ENCODE results near the gene CACUL1.
"Not testable (repeated sequence)": the region's sequence is repeated elsewhere in the genome, so short reads cannot be mapped to it uniquely, and the experiment has no call there.

The CACUL1 gene

GRCh38 chr10:118744346-118744918 is 10.3 kb downstream of the CACUL1 start:
- not testable (repeated sequence) for H3K4me1 ChIP-seq (ENCODE audit: control insufficient read depth, insufficient read depth, low read length); H3K4me3 ChIP-seq (ENCODE audit: low read length); H3K27me3 ChIP-seq (ENCODE audit: control insufficient read depth, insufficient read depth, low read length); H3K9me3 ChIP-seq (ENCODE audit: control insufficient read depth, low read length); H3K36me3 ChIP-seq (ENCODE audit: control insufficient read depth, insufficient read depth, low read length); H3K9ac ChIP-seq (ENCODE audit: low read length)

GRCh38 chr10:118742782-118743181 is 12.0 kb downstream of the CACUL1 start:
- Histone ChIP-seq H3K9ac (ENCODE audit: low read length) (no peak overlapping the region), H3K4me1 (ENCODE audit: control insufficient read depth, insufficient read depth, low read length) (peaks cover 8% of the 10 kb centered on the region), H3K4me3 (ENCODE audit: low read length) (no peak overlapping the region), H3K36me3 (ENCODE audit: control insufficient read depth, insufficient read depth, low read length) (no peaks in the 10 kb centered on the region), H3K27me3 (ENCODE audit: control insufficient read depth, insufficient read depth, low read length) (no peaks in the 10 kb centered on the region), H3K9me3 (ENCODE audit: control insufficient read depth, low read length) (no peaks in the 10 kb centered on the region)

- H3K4me3 ChIP-seq (ENCODE audit: low read length): no peak overlapping the region
- no peak overlapping the region for H3K9ac ChIP-seq (ENCODE audit: low read length)
- no peaks in the 10 kb centered on the region for H3K27me3 ChIP-seq (ENCODE audit: control insufficient read depth, insufficient read depth, low read length)
- no peaks in the 10 kb centered on the region for H3K9me3 ChIP-seq (ENCODE audit: control insufficient read depth, low read length)
- H3K4me1 ChIP-seq (ENCODE audit: control insufficient read depth, insufficient read depth, low read length): peaks cover 8% of the 10 kb centered on the region
- H3K36me3 ChIP-seq (ENCODE audit: control insufficient read depth, insufficient read depth, low read length): no peaks in the 10 kb centered on the region
These were observed 12.7 kb downstream of the CACUL1 start for GRCh38 chr10:118742032-118742431.

- H3K4me1 ChIP-seq (ENCODE audit: control insufficient read depth, insufficient read depth, low read length): peaks cover 8% of the 10 kb centered on the region
- H3K9me3 ChIP-seq (ENCODE audit: control insufficient read depth, low read length): no peaks in the 10 kb centered on the region
- no peak overlapping the region for H3K9ac ChIP-seq (ENCODE audit: low read length)
- no peaks in the 10 kb centered on the region for H3K27me3 ChIP-seq (ENCODE audit: control insufficient read depth, insufficient read depth, low read length)
- no peak overlapping the region for H3K4me3 ChIP-seq (ENCODE audit: low read length)
- H3K36me3 ChIP-seq (ENCODE audit: control insufficient read depth, insufficient read depth, low read length): no peaks in the 10 kb centered on the region
These were observed 16.4 kb downstream of the CACUL1 start for GRCh38 chr10:118738406-118738805.

- Histone ChIP-seq H3K27me3 (ENCODE audit: control insufficient read depth, insufficient read depth, low read length) (no peaks in the 10 kb centered on the region), H3K4me3 (ENCODE audit: low read length) (no peak overlapping the region), H3K36me3 (ENCODE audit: control insufficient read depth, insufficient read depth, low read length) (no peaks in the 10 kb centered on the region), H3K9ac (ENCODE audit: low read length) (no peak overlapping the region), H3K4me1 (ENCODE audit: control insufficient read depth, insufficient read depth, low read length) (peaks cover 12% of the 10 kb centered on the region), H3K9me3 (ENCODE audit: control insufficient read depth, low read length) (no peaks in the 10 kb centered on the region)
These were observed 17.0 kb downstream of the CACUL1 start for GRCh38 chr10:118737603-118738302.

GRCh38 chr10:118735294-118735693 is 19.5 kb downstream of the CACUL1 start:
- H3K9me3 ChIP-seq (ENCODE audit: control insufficient read depth, low read length): no peaks in the 10 kb centered on the region
- no peaks in the 10 kb centered on the region for H3K36me3 ChIP-seq (ENCODE audit: control insufficient read depth, insufficient read depth, low read length)
- no peak overlapping the region for H3K9ac ChIP-seq (ENCODE audit: low read length)
- H3K27me3 ChIP-seq (ENCODE audit: control insufficient read depth, insufficient read depth, low read length): no peaks in the 10 kb centered on the region
- no peak overlapping the region for H3K4me3 ChIP-seq (ENCODE audit: low read length)
- peaks cover 27% of the 10 kb centered on the region for H3K4me1 ChIP-seq (ENCODE audit: control insufficient read depth, insufficient read depth, low read length)

GRCh38 chr10:118734475-118734874 is 20.3 kb downstream of the CACUL1 start:
- H3K36me3 ChIP-seq (ENCODE audit: control insufficient read depth, insufficient read depth, low read length): no peaks in the 10 kb centered on the region
- H3K4me1 ChIP-seq (ENCODE audit: control insufficient read depth, insufficient read depth, low read length): peaks cover 28% of the 10 kb centered on the region
- no peaks in the 10 kb centered on the region for H3K27me3 ChIP-seq (ENCODE audit: control insufficient read depth, insufficient read depth, low read length)
- H3K9me3 ChIP-seq (ENCODE audit: control insufficient read depth, low read length): no peaks in the 10 kb centered on the region
- no peak overlapping the region for H3K9ac ChIP-seq (ENCODE audit: low read length)
- no peak overlapping the region for H3K4me3 ChIP-seq (ENCODE audit: low read length)

- no peaks in the 10 kb centered on the region for H3K9me3 ChIP-seq (ENCODE audit: control insufficient read depth, low read length)
- H3K9ac ChIP-seq (ENCODE audit: low read length): no peak overlapping the region
- no peaks in the 10 kb centered on the region for H3K36me3 ChIP-seq (ENCODE audit: control insufficient read depth, insufficient read depth, low read length)
- peaks cover 32% of the 10 kb centered on the region for H3K4me1 ChIP-seq (ENCODE audit: control insufficient read depth, insufficient read depth, low read length)
- H3K27me3 ChIP-seq (ENCODE audit: control insufficient read depth, insufficient read depth, low read length): no peaks in the 10 kb centered on the region
- no peak overlapping the region for H3K4me3 ChIP-seq (ENCODE audit: low read length)
These were observed 22.3 kb downstream of the CACUL1 start for GRCh38 chr10:118732245-118733165.

GRCh38 chr10:118730756-118731456 is 23.9 kb downstream of the CACUL1 start:
- Histone ChIP-seq H3K9me3 (ENCODE audit: control insufficient read depth, low read length) (no peaks in the 10 kb centered on the region), H3K27me3 (ENCODE audit: control insufficient read depth, insufficient read depth, low read length) (no peaks in the 10 kb centered on the region), H3K36me3 (ENCODE audit: control insufficient read depth, insufficient read depth, low read length) (no peaks in the 10 kb centered on the region), H3K4me3 (ENCODE audit: low read length) (no peak overlapping the region), H3K9ac (ENCODE audit: low read length) (no peak overlapping the region), H3K4me1 (ENCODE audit: control insufficient read depth, insufficient read depth, low read length) (peaks cover 32% of the 10 kb centered on the region)

- Histone ChIP-seq H3K9me3 (ENCODE audit: control insufficient read depth, low read length) (no peaks in the 10 kb centered on the region), H3K36me3 (ENCODE audit: control insufficient read depth, insufficient read depth, low read length) (no peaks in the 10 kb centered on the region), H3K27me3 (ENCODE audit: control insufficient read depth, insufficient read depth, low read length) (no peaks in the 10 kb centered on the region), H3K9ac (ENCODE audit: low read length) (no peak overlapping the region), H3K4me1 (ENCODE audit: control insufficient read depth, insufficient read depth, low read length) (peaks cover 32% of the 10 kb centered on the region), H3K4me3 (ENCODE audit: low read length) (no peak overlapping the region)
These were observed 25.0 kb downstream of the CACUL1 start for GRCh38 chr10:118729641-118730258.

- H3K4me1 ChIP-seq (ENCODE audit: control insufficient read depth, insufficient read depth, low read length): peaks cover 32% of the 10 kb centered on the region
These were observed 25.6 kb downstream of the CACUL1 start for GRCh38 chr10:118729200-118729599.

More at GRCh38 chr10:118729200-118729599, 25.6 kb downstream of the CACUL1 start:
- Histone ChIP-seq H3K4me3 (ENCODE audit: low read length) (no peak overlapping the region), H3K9me3 (ENCODE audit: control insufficient read depth, low read length) (no peaks in the 10 kb centered on the region), H3K9ac (ENCODE audit: low read length) (no peak overlapping the region), H3K27me3 (ENCODE audit: control insufficient read depth, insufficient read depth, low read length) (no peaks in the 10 kb centered on the region), H3K36me3 (ENCODE audit: control insufficient read depth, insufficient read depth, low read length) (no peaks in the 10 kb centered on the region)
